Cerebellar nuclear complex (tissue), 1 donor: Measurements from ENCODE around the gene SMARCA2.

Source experiments
- DNase-seq, 2 experiments: peaks; one replicate each; lab custom pipeline; 2025; lab: John Stamatoyannopoulos, UW

The SMARCA2 gene

DNA sequence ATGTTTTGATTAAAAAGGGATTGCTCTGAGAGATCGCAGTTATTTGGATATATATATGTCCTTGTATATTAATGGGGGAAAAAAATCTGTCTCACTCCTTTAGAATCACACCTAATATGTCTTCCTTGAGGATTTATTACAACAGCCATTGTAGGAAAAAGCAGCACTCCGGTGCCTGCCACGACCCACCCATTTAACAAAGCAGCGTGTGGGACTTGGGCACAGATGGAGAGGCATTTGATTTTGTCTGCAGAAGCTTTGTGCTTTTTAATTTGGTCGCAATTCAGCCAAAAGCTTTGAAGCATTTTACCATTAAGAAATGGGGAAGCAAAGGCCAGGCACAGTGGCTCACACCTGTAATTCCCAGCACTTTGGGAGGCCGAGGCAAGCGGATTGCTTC, 159.2 kb downstream of the SMARCA2 start:
- DNase-seq = peak in 1 of 2 experiments; percentile 12

DNA sequence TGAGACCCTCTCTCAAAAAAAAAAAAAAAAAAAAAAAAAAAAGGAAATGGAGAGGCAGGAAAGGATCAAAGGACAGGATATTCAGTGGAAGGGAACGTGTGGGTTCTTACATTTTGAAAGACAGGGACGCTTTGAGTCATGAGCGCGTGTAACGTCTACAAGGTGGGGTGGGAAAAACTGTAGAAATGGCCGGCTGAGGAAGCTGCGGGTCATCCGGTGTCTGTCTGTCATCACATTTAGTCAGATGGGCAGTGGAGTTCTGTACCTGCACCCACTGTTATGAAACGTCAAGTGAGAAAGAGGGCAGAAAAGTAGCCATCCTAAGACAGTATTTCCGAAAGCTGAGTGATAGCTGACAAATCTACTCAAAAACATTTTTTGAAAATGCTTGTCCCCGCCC, 159.8 kb downstream of the SMARCA2 start:
- no peak for DNase-seq

DNA sequence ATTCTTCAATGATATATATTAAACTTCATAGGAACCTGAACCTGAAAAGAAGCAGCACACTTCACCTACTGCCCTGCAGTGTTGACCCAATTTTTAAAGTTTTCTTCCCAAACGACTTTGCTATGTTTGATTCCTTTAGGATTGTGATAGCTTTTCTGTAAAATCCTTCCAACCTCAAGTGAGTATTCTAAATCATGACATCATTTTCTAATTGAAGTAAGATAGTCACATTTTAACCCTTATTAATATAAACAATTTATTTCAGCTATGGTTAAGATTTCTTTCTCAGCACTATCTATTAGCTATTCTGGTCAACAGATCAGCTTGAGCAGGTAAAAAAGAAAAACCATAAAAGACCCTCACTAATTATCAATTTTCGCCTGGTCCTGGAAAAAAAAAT, 162.0 kb downstream of the SMARCA2 start:
- DNase-seq = no peak

DNA sequence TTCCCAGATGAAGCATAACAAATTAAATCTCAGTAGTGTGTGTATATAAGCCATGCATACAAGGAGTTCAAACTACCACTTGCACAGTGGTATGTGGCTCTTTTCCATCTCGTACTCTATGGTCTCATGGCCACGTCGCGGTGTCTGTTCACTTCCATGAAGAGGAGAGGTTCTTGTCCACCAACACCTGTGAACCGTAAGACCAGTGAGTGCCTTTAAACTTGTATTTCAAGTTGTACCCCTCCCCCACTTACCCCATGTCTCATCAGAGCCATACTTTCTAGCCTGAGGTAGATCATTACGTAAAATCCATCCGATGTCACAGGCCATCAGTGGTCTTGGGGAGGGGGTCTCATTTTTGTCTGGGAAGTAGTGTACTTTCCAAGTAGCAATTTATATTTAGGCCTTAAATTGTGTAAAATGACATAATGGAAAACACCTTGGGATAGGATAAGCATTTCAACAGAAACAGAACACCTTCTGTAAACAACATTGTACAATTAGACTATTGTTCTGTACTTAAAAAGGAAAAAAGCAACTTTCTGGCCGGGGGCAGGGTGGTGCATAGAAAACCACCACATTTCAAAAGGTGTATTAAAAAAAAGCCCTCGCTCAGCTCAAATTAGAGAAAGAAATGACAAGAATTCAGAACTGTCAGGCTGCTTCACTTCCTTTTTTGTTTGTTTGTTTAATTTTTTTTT, 163.0 kb downstream of the SMARCA2 start:
- DNase-seq = no peak

DNA sequence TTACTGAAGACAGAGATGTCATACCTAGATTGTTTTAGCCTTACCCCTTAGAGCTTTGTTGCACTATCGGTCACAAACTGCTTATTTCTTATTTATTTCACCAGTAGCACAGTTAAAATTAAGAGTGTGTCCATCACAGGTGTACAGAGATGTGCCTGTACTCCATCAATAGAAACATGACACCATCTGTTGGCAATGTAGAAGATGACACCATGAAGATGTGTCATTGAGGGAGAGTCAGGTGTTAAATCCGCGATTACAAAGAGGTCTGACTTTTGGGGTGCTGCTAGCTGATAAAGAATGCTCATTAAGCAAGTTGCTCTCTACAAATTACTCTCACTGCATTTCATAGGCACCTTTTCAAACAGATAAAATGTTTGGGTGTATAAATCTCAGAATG, 164.4 kb downstream of the SMARCA2 start:
- DNase-seq = no peak

DNA sequence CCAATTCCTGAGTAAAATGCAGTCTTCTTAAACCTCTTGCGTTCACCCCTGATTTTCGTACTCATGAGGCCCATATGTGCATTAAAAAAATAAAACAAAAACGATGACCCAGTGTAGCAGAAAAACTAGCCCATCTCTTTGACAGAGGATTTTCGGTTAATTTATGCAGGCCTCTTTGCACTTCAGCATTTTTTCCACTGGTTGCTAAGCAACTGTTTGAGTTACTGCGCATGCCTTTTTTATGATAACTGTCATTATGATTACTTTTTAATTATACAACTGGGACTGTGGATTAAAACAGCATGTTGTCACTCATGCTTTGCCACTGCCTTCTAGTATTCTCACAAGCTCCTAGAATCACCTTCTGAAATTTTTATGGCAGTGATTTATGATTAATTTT, 165.0 kb downstream of the SMARCA2 start:
- DNase-seq = no peak

DNA sequence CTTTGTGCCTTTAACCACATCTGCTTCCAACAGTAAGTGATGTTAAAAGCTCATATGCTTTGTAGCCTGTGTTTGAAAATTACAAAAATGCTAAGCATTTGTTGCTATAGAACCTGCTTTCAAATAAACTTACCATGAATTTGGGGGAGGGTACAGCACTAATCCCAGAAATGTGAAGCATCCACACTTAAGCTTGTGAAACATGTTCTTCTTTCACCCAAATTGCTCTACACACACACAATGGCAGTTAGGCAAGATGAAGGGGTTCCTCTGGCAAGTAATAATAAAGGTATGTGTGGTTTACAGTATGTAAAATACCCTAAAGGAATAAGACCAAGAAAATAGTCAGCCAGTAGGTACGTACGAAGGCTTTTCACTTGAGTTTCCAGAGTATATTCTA, 165.6 kb downstream of the SMARCA2 start:
- no peak for DNase-seq

DNA sequence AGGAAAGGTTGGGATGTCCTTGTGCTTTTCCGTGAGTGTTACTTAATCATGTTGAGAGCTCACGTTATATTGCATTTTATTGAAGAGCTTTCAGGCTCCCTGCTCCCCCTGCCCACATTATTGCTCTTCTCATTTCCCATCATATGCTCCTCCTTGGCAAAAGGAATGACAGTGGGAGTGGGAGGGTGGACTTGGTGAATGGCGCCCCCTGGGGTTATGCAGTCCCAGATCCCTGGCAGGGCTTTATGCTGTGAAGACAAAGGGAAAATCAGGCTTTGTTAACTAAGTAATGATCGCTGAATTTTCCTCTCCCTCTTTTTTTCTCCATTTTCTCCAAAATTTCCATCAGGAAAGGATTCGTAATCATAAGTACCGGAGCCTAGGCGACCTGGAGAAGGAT, 166.6 kb downstream of the SMARCA2 start:
- no peak for DNase-seq

DNA sequence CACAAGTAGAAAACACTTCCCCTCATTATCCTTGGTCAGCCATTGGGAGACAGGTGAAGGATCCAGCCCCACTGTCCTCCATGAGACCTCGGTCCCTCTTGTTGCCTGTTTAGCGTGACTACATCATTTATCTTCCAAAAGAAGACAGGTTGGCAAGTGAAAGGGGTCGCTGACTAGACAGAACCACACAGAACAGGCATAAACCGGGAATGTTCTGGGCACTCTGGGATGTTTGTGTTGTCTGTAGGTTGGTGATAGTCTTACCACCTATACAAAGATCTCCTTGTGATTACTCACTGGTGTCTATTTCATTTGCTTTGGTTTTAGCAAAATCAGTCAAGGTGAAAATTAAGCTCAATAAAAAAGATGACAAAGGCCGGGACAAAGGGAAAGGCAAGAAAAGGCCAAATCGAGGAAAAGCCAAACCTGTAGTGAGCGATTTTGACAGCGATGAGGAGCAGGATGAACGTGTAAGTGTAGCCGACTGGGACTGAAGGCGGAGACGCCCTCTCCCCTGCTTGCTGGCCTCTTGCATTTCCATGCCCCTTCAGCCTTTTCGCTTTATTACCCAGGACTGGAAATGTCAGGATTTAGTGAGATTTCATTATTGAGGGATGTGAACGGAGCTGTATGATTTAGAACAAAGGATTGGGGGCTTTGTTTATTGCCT, 175.9 kb downstream of the SMARCA2 start:
- no peak for DNase-seq

DNA sequence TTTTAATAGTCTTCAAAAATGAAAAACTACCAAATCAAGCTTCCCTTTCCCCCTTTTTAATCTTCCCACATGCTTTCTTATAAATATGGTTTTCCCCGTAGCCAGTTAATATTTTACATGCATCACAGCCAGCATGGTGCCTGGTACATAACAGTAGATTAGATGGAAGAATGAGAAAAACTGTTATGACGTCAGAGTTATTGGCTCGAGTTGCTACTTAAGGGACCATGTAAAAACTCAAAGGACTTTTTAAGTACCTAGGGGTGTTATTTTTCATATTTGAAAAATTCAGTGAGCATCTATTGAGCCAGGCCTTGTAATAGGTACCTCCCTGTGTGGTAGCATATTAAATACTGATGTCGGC, 176.4 kb downstream of the SMARCA2 start:
- no peak for DNase-seq

DNA sequence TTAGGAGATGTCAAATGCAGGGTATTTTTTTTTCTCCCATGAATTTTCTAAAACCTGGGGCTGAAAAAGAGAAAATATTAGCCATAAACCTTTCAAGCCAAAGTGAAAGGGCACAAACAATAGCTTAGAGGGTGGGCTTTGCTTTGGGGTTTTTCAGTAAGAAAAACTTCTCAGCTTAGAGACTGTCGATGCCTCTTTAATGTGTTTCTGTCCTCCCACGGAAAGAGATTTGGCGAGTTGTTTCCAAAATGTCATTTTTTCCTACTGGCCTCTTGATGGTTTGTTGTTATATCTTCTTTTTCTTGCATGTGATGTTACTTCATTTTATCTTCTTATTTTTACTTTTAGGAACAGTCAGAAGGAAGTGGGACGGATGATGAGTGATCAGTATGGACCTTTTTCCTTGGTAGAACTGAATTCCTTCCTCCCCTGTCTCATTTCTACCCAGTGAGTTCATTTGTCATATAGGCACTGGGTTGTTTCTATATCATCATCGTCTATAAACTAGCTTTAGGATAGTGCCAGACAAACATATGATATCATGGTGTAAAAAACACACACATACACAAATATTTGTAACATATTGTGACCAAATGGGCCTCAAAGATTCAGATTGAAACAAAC, 177.3 kb downstream of the SMARCA2 start:
- no peak for DNase-seq

DNA sequence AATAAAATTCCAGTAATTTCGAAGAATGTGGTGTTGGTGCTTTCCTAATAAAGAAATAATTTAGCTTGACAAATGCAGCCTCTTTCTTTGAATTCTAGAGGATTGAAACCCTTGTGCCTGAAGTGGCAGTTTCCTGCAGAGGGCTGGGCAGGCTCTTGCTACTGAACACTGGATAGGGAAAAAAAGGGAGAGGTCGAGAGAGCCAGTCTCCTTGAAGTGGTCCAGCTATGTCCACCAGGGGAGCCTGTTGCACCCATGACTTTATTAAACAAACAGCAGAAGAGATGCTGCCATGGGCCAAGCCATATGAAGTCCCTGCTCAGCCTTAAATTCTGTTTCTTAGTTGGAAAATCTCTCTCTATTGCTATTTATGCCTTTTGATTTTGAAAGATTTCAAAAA, 178.4 kb downstream of the SMARCA2 start:
- DNase-seq = no peak

DNA sequence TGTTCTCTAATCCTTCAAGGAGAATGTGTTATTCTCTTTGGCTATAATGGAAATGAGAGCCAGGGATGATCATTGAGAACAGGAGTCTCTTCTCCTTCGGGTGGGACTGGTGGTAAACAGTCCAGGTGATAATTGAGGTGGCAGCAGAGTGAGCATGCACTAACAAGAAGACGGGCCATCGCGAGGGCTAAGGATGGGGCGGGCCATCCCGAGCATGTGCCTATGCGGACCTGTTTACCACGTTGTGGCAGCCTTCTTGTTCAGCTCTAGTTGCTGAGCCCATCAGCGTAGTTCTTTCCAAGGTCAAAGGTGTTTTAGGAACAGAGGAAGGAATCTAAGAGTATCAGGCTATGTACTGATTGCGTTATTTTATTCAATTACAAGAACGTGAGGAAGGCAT, 180.1 kb downstream of the SMARCA2 start:
- DNase-seq = no peak

DNA sequence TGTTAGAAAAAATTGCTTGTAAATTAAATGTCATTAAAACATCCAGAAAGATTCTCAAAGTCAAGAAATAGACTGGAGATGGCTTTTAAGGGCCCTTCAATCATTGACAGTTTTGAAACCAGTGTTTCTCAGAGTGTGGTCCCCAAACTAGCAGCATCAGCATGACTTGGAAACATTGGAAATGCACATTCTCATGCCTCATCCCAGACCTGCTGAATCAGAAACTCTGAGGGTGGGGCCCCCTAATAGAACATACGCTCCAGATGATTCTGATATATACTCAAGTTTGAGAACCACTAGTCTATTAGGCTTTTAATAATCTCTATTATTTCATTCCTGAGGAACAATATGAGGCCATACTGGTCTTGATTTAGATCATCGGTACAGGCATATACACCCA, 181.6 kb downstream of the SMARCA2 start:
- DNase-seq = no peak

DNA sequence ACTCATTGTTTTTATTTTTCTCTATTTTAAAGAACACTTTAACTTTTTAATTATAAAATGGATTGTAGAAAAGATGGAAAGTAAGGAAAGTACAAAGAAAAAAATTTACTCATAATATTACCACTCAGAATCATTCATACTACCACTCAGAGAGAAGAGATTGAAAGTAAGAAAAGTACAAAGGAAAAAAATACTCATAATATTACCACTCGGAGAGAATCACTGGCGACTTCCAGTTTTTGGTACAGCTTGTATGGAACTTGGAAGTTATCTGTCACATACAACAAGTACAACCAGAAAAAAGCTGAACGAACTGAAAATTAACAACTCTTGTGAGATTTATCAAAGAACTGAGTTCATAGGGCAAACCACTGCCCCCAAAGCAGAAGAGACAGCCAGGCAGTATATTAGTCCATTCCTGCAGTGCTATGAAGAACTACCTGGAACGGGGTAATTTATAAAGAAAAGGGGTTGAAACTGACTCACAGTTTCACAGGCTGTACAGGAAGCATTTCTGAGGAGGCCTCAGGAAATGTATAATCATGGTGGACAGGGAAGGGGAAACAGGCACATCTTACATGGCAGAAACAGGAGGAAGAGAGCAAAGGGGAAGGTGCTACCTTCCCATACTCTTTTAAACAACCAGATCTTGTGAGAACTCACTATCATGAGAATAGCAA, 183.9 kb downstream of the SMARCA2 start:
- no peak for DNase-seq

DNA sequence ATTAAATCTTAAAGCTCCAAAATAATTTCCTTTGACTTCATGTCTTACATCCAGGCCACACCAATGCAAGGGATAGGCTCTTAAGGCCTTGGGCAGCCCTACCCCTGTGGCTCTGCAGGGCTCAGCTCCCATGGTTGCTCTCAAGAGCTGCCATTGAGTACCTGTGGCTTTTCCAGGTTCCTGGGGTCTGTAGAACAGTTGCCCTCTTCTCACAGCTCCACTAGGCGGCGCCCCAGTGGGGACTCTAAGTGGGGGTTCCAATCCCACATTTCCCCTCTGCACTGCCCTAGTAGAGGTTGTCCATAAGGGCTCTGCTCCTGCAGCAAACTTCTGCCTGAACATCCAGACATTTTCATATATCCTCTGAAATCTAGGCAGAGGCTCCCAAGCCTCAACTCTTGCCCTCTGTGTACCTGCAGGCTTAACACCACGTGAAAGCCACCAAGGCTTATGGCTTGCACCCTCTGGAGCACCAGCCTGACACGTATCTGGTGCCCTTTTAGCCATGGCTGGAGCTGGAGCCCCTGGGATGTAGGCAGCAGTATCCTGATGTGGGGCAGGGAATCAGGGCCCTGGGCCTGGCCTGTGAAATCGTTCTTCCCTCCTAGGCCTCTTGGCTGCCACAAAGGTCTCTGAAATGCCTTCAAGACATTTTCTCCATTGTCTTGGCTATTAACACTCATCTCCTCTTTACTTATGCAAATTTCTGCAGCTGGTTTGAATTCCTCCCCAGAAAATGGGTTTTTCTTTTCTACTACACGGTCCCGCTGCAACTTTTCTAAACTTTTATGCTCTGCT, 185.1 kb downstream of the SMARCA2 start:
- DNase-seq = no peak

DNA sequence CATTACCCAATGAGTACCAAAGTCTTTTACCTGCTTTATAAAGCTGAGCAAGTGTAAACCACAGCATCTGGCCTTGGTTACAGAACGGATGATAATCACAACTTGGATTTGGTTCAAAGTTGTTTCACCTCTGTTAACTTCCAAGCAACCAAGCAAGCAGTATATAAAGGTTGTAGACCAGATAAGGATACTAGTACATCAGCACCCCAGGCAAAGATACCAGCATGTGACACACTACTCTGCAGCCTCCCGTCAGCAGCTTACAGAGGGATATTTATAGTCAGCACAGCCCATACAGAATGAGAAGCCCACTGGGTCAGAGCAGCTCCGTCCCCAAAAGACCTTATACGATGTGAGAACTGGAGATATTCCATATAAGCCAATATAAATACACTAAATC, 193.3 kb downstream of the SMARCA2 start:
- DNase-seq = no peak

DNA sequence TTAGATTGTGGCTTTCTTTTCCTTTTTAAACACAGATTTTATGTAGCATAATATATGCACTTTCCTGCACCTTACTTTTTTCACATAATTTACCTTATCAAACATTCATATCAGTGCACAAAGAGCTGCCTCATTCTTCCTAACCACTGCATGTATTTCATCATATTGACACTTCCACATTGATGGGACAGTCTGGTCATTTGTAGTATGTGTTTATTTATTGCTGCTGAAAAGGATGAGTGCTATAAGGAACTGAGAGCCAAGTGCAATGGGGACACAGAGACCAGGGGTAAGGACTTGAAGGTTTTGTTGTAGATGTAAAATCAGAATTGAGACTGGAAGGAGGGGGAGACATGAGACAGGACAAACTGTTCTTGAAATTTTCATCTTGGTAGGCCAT, 193.8 kb downstream of the SMARCA2 start:
- no peak for DNase-seq

DNA sequence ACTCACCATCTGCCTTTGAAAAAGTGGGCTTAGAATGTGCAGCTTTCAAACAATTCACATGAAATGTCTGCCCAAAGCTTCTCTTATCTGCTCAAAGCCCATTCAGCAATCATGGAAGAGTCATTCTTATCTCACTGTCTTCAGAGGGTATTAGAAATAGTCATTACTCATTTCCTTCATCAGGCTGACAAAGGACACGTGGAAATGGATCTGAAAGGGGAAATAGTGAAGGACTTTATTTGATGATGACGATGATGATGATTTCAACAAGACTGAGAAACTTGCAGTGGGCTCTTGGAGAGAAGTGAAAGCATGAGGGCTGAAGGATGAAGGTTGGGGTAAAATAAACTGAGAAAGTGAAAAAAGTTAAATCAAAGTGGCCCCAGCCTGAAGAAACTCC, 194.3 kb downstream of the SMARCA2 start:
- no peak for DNase-seq

DNA sequence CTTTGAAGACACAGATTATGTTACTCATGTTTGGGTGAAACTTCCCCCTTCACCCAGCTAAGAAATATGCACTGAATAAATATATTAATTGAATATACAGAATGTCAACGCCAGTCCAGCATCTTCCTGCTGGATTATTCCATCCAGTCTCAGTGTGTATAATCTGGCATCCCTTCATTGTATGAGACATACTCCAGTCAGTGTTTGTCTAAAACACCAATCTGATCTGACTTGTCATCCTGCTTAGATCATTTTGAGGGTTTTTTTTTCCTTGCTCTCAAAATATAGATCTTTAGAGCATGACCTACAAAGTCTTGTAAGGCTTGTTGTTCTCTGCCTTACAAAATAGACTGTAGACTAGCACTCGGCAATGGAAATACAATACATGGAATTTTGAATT, 195.1 kb downstream of the SMARCA2 start:
- no peak for DNase-seq

DNA sequence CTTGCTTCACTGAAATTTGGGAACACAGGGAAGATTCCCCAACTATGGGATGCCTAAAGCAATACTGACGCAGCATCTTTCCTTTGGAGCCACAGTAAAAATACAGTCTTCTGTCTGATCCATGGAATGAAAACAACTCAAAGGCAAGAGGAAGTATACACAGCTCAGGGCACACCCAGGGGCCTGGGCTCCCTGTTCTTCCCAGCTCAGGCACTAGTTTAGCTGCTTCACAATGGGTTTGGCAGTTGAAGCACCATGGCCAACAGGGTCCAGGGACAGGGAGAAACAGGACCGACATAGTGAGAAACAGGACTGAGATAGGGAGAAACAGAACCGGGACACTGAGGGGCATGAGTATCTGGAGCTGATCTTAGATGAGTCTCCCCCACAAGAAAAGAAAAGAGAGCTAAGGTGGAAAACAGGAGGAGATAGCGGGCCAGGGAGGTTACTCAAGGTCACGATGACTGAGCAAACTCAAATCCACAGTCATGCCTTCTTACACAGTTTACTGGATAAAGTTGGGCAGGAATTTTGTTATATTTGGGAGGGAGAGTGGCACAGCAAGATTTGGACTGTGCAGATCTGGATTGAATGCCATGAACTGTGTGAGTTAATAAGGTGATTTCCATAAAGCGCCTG, 198.8 kb downstream of the SMARCA2 start:
- no peak for DNase-seq

DNA sequence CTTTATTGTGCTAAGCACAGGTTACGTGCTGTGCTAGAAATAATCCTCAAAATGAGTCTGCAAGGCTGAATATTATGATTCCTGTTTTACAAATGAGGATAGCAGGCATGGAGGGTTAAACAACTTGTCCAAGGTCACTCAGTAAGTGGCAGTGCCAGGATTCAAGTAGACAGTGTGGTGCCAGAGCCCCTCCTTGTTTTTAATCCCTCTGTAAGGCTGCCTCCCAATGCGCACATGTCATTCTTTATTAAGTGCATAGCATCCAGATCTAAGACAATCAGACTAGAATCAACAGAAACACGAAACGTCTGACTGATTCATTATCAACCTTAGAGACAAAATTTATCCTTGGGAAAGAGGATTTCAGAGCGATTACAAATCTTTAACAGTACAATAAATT, 199.6 kb downstream of the SMARCA2 start:
- no peak for DNase-seq
